Omental fat pad (tissue), 4 donors: ENCODE measurements around the gene HPGDS. TPM values are rescaled to one million over a fixed set of nuclear protein-coding genes. Genes with fewer than 3 reads are reported as not detected.
"Not testable (repeated sequence)": the region's sequence is repeated elsewhere in the genome, so short reads cannot be mapped to it uniquely, and the experiment has no call there.

Source experiments
- ATAC-seq: fragments of 150-250 bp; one replicate; pipeline ENCODE4 v1.9.1; 2016; ENCODE audit warnings: mild to moderate bottlenecking, moderate library complexity; ENCODE audit not compliant: low FRiP score
- DNase-seq: peaks from one replicate; pipeline ENCODE4 v3.0.0-alpha.2; 2019; ENCODE audit warnings: low spot score
- CTCF ChIP-seq, 3 donors: fragments of 450-650 bp; IDR thresholded peaks; one replicate each; pipeline ENCODE4 v1.5.1; 2016 to 2017; ENCODE audit warnings: antibody characterized with exemption in 3 of 3, mild to moderate bottlenecking in 3 of 3, moderate library complexity in 2 of 3
- total RNA-seq, 4 donors: library from RNA; depleted of rRNA; stranded (reverse); fragments of >200 nt; gene quantifications; one replicate each; pipeline ENCODE4 v1.1.0, GENCODE V29; 2016

Gene HPGDS
- total RNA-seq, 4 donors from 2014 or later: 2.8 to 3.9 (median 3.2) TPM

DNA sequence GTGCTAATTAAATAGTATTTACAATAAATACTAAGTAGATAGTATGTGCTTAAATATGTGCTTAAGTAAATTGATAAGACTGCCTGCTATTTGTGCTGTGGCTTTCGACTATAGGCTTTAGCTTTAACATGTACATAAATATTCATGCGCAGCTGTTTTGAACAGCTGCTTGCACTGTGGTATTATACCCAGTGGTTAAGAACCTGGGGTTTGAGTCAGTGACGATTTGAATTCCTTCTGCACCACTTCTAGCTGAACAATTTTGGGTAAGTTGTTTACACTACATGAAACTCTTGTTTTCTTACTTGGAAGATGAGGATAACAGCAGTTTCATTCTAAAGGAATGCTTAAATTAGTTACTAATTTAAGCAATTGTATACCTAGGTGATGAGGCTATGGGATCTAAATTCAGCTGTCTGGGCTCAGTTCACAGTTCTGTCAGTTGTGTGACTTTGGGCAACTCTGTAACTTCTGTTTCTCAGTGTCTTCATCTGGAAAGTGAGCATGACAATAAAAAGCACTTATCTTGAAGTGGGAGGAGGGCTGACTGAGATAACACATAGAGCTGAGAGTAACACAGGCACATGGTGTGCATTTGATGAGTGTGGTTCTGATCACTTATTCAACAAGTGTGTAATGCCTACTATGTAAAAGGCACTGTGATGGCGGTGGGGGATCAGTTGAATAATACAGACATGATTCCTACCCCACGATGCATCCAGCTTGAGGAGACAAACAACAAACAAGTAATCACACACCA lies 37.0 kb downstream of the HPGDS start:
- ATAC-seq (no peak), DNase-seq (no peak)
- no peak for TF ChIP-seq CTCF (IDR thresholded peaks at IDR 0.05)

GRCh38 chr4:94304365-94304971 lies 38.2 kb downstream of the HPGDS start:
- no peak for TF ChIP-seq CTCF (IDR thresholded peaks at IDR 0.05)
- ATAC-seq (no peak), DNase-seq (no peak)

DNA sequence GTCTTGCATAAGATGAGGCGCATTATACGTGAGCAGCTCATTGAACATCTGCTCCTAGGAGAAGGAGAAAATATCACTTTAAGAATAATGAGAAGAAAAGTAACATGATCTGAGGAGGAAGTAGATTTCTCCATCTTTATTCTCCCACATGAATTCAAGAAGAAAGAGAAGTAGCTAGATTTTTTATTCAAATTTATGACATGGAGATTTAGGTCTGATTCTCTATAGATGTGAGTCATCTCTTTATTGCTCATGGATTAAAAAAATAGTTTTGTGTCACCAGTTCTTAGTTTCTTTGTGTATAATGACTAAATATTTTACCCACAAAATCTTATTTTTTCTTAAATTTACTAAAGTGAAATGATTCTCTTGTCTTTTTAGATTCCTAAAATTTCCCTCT lies 40.4 kb downstream of the HPGDS start:
- no peak for ATAC-seq
- DNase-seq: no peak
- TF ChIP-seq CTCF (IDR thresholded peaks at IDR 0.05): no peak

DNA sequence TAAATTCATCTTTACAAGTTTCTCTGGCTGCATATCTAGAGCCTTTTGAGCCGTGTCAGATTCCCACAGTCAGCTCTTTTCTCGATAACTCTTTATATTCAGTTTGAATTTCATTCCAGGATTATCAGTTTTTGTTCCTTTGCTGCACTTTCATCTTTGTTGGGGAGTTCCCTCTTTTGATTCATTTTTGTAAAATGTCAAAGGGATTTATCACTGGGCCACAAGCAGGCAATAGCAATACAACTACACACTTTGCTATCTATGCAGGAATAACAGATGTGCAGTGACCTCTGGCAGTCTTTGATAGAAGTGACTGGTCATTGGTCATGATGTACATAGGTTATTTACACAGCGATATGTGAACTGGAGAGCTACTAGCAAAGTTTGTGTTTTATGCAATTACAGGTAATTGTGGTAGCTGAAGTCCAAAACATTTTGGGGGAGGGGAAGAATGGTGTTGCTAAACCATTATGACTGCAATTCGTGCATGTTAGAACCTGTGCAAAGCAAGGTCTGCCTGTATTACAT lies 43.8 kb downstream of the HPGDS start:
- DNase-seq (no peak), ATAC-seq (no peak)
- no peak for TF ChIP-seq CTCF (IDR thresholded peaks at IDR 0.05)

DNA sequence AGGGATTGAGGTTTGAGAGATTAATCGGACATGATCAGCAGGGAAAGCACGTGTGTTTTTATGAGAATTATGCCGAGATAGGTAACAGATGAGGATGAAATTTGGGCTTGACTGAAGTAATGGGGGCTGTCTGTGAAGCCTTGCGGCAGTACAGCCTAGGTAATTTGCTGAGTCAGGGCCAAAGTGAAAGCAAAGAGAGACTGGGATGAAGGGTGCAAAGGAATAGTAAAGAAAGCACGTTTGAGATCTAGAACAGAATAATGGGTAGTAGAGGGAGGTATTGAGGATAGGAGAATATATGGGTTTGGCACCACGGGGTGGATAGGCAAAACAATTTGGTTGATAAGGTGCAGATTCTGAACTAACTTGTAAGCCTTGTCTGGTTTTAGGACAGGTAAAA lies 47.2 kb downstream of the HPGDS start:
- not testable (repeated sequence) for ATAC-seq

DNA sequence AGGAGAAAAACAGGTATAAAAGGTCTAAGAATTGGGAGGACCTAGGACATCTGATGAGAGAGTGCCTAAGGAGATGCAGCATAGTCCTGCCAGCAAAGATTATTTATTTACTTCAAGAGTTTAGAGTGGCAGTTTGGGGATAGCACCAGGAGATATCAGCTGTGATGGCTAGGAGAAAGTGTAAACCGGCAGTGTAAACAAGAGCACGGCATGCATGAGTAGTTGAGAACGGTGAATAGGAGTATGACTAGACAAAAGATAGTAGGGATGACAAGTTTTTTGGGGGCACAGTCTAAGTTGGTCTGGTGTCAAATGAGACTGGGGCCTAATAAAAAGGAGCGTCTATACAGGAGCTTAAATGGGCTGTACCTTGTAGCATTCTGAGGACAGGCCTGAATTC lies 48.7 kb downstream of the HPGDS start:
- ATAC-seq, DNase-seq: not testable (repeated sequence)

More for the DNA sequence above, 47.2 kb downstream of the HPGDS start:
- DNase-seq: not testable (repeated sequence)

- DNase-seq (no peak), ATAC-seq (no peak)
- no peak for TF ChIP-seq CTCF (IDR thresholded peaks at IDR 0.05)
These were observed 52.4 kb downstream of the HPGDS start for GRCh38 chr4:94290245-94290644.

DNA sequence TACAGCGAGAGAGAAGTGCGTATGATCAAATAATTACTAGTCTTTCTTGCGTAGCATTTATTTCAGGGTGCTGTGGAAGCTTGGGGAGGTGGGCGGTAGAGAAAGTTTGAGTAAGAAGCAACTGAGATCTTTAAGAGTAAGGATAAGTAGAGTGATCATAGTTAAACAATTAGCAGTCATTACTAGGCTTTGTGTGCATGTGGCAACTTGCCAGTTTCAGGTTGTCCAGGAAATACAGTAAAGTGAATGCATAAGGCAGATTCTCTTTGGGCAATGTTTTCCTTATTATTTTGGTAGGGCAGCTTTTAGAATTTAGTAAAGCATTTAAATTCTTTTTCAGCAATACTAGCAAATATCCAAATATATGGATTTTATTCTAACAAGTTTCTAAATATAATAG lies 57.0 kb downstream of the HPGDS start:
- no peak for TF ChIP-seq CTCF (IDR thresholded peaks at IDR 0.05)
- DNase-seq (no peak), ATAC-seq (no peak)
